Smooth muscle cell (in vitro differentiated cells): Measurements from ENCODE around the gene KRABD2.

ENCODE experiments used
- DNase-seq: peaks from one replicate; lab custom pipeline; 2025; ENCODE audit not compliant: unreplicated experiment; lab: John Stamatoyannopoulos, UW
- H2AFZ ChIP-seq: fragments of 200-600 bp; sonication (generic); 2 replicates; pipeline ENCODE4 v1.6.0; 2016; ENCODE audit warnings: antibody characterized with exemption, low read depth, mild to moderate bottlenecking
- H3F3A ChIP-seq: fragments of 200-600 bp; sonication (generic); 2 replicates; pipeline ENCODE4 v1.6.0; 2017; ENCODE audit warnings: antibody characterized with exemption, low read depth
- H3K27ac ChIP-seq: fragments of 200-600 bp; sonication (generic); 2 replicates; pipeline ENCODE4 v1.5.1; 2016; ENCODE audit warnings: low read depth, mild to moderate bottlenecking
- H3K27me3 ChIP-seq: fragments of 200-600 bp; sonication (generic); 2 replicates; pipeline ENCODE4 v1.6.1; 2016; ENCODE audit warnings: low read depth, mild to moderate bottlenecking
- H3K36me3 ChIP-seq: fragments of 200-600 bp; sonication (generic); 2 replicates; pipeline ENCODE4 v1.5.1; 2016; ENCODE audit warnings: low read depth
- H3K4me1 ChIP-seq: fragments of 200-600 bp; sonication (generic); 2 replicates; pipeline ENCODE4 v1.5.1; 2016; ENCODE audit warnings: low read depth
- H3K4me2 ChIP-seq: fragments of 200-600 bp; sonication (generic); 2 replicates; pipeline ENCODE4 v1.6.0; 2016; ENCODE audit warnings: mild to moderate bottlenecking
- H3K4me3 ChIP-seq: fragments of 200-600 bp; sonication (generic); 2 replicates; pipeline ENCODE4 v1.5.1; 2016; ENCODE audit warnings: mild to moderate bottlenecking
- H3K79me2 ChIP-seq: fragments of 200-600 bp; sonication (generic); 2 replicates; pipeline ENCODE4 v1.6.0; 2016; ENCODE audit warnings: low read depth, mild to moderate bottlenecking
- H3K9ac ChIP-seq: fragments of 200-600 bp; sonication (generic); 2 replicates; pipeline ENCODE4 v1.6.0; 2016; ENCODE audit warnings: low read depth
- H3K9me3 ChIP-seq: fragments of 200-600 bp; sonication (generic); replicated peaks from 2 replicates; pipeline ENCODE4 v1.5.1; 2016; ENCODE audit warnings: low read depth
- H4K20me1 ChIP-seq: fragments of 200-600 bp; sonication (generic); 2 replicates; pipeline ENCODE4 v1.6.0; 2016; ENCODE audit warnings: low read depth
- CTCF ChIP-seq: fragments of 200-600 bp; sonication (generic); IDR thresholded peaks from 2 replicates; pipeline ENCODE4 v1.5.1; 2017; ENCODE audit warnings: borderline replicate concordance, mild to moderate bottlenecking, antibody characterized with exemption; ENCODE audit not compliant: insufficient read depth, poor library complexity, severe bottlenecking
- WGBS: methylation state at CpG from one replicate; pipeline ENCODE4 v1.1.7; 2016; ENCODE audit warnings: low lambda C conversion rate; 5-methylcytosine and 5-hydroxymethylcytosine counted together

KRABD2 gene

GRCh38 chr17:8413328-8413727 is 36.8 kb upstream of the KRABD2 start:
- no peak overlapping the region for H3K9ac ChIP-seq
- H2AFZ ChIP-seq: no peak overlapping the region
- no peaks in the 10 kb centered on the region for H3K4me1 ChIP-seq
- no peak for DNase-seq
- no peaks in the 10 kb centered on the region for H4K20me1 ChIP-seq
- WGBS: 93% methylated on average over 4 of the region's 4 CpGs
- H3K36me3 ChIP-seq: no peaks in the 10 kb centered on the region
- no peaks in the 10 kb centered on the region for H3F3A ChIP-seq
- no peaks in the 10 kb centered on the region for H3K27me3 ChIP-seq
- H3K4me3 ChIP-seq: no peak overlapping the region
- no peak overlapping the region for H3K4me2 ChIP-seq
- no peak overlapping the region for H3K27ac ChIP-seq
- TF ChIP-seq CTCF: no peak
- H3K9me3 ChIP-seq: no peaks in the 10 kb centered on the region
- no peaks in the 10 kb centered on the region for H3K79me2 ChIP-seq

- Histone ChIP-seq H4K20me1 (no peaks in the 10 kb centered on the region), H3K4me3 (no peak overlapping the region), H3K27me3 (no peaks in the 10 kb centered on the region), H3K27ac (no peak overlapping the region), H2AFZ (no peak overlapping the region), H3K4me2 (no peak overlapping the region), H3K9me3 (no peaks in the 10 kb centered on the region), H3F3A (no peaks in the 10 kb centered on the region), H3K9ac (no peak overlapping the region), H3K79me2 (no peaks in the 10 kb centered on the region), H3K36me3 (no peaks in the 10 kb centered on the region), H3K4me1 (no peaks in the 10 kb centered on the region)
- DNase-seq: no peak
- TF ChIP-seq CTCF: no peak
- 60% methylated on average over 5 of the region's 5 CpGs for WGBS
Observed at GRCh38 chr17:8412089-8412488, 35.6 kb upstream of the KRABD2 start.

GRCh38 chr17:8410883-8411238 is 34.4 kb upstream of the KRABD2 start:
- no peak overlapping the region for H3K4me3 ChIP-seq
- 88% methylated on average over 1 of the region's 1 CpG for WGBS
- DNase-seq: no peak
- H2AFZ ChIP-seq: no peak overlapping the region
- H3K9ac ChIP-seq: no peak overlapping the region
- no peaks in the 10 kb centered on the region for H3K4me1 ChIP-seq
- H3F3A ChIP-seq: no peaks in the 10 kb centered on the region
- no peak overlapping the region for H3K4me2 ChIP-seq
- no peaks in the 10 kb centered on the region for H4K20me1 ChIP-seq
- TF ChIP-seq CTCF: no peak
- H3K9me3 ChIP-seq: no peaks in the 10 kb centered on the region
- no peaks in the 10 kb centered on the region for H3K36me3 ChIP-seq
- H3K79me2 ChIP-seq: no peaks in the 10 kb centered on the region
- H3K27me3 ChIP-seq: no peaks in the 10 kb centered on the region
- no peak overlapping the region for H3K27ac ChIP-seq

- H3F3A ChIP-seq: no peaks in the 10 kb centered on the region
- TF ChIP-seq CTCF: peak; percentile 91
- H3K27me3 ChIP-seq: no peaks in the 10 kb centered on the region
- peak overlapping the region; percentile 20 for H2AFZ ChIP-seq
- no peak overlapping the region for H3K4me2 ChIP-seq
- no peaks in the 10 kb centered on the region for H4K20me1 ChIP-seq
- H3K9me3 ChIP-seq: no peaks in the 10 kb centered on the region
- no peak overlapping the region for H3K9ac ChIP-seq
- peak overlapping the region; percentile 5 for H3K27ac ChIP-seq
- H3K4me1 ChIP-seq: no peaks in the 10 kb centered on the region
- no peaks in the 10 kb centered on the region for H3K36me3 ChIP-seq
- peak; percentile 65 for DNase-seq
- no peaks in the 10 kb centered on the region for H3K79me2 ChIP-seq
- no peak overlapping the region for H3K4me3 ChIP-seq
- 29% methylated on average over 19 of the region's 19 CpGs for WGBS
Observed at GRCh38 chr17:8409966-8410882, 33.7 kb upstream of the KRABD2 start.
